Neural progenitor cell (in vitro differentiated cells): ENCODE measurements around the gene GADL1.

Source experiments
- CTCF ChIP-seq: fragments of 200-600 bp; sonication (generic); IDR thresholded peaks from 2 replicates; pipeline ENCODE4 v1.5.1; 2017; ENCODE audit warnings: antibody characterized with exemption, mild to moderate bottlenecking
- EZH2 ChIP-seq: fragments of 200-600 bp; sonication (generic); IDR thresholded peaks from 2 replicates; pipeline ENCODE4 v1.6.1; 2017; ENCODE audit warnings: antibody characterized with exemption, mild to moderate bottlenecking, moderate library complexity
- EZH2phosphoT487 ChIP-seq: fragments of 200-600 bp; sonication (generic); IDR thresholded peaks from 2 replicates; pipeline ENCODE4 v1.6.1; 2017; ENCODE audit warnings: antibody characterized with exemption

GRCh38 chr3:30764281-30764680, 130.2 kb downstream of the GADL1 start:
- TF ChIP-seq CTCF (no peak), EZH2phosphoT487 (no peak), EZH2 (no peak)
